Tibial nerve (tissue), 4 donors: ENCODE results near the gene USP48. TPM values are rescaled to one million over a fixed set of nuclear protein-coding genes. Genes with fewer than 3 reads are reported as not detected.

Experiments
- DNase-seq, 2 donors: peaks; one replicate each; pipeline ENCODE4 v3.0.0-alpha.2; 2019; ENCODE audit warnings: low spot score in 2 of 2
- H3K27ac ChIP-seq, 4 donors: fragments of 200-600 bp; sonication (generic) in 3 of 4; one replicate each; pipeline ENCODE4 v1.5.1; 2017 to 2019; ENCODE audit warnings: mild to moderate bottlenecking in 1 of 4
- H3K27me3 ChIP-seq, 2 donors: fragments of 200-600 bp; sonication (generic) in 1 of 2; one replicate each; pipeline versions ENCODE4 v1.5.1 to v1.6.0; 2017 to 2019
- H3K36me3 ChIP-seq, 3 donors: fragments of 200-600 bp; sonication (generic); one replicate each; pipeline ENCODE4 v1.5.1; 2018 to 2019
- H3K4me1 ChIP-seq, 4 donors: fragments of 200-600 bp; sonication (generic) in 3 of 4; one replicate each; pipeline ENCODE4 v1.5.1; 2017 to 2019
- H3K4me3 ChIP-seq, 4 donors: fragments of 200-600 bp; sonication (generic) in 3 of 4; one replicate each; pipeline ENCODE4 v1.5.1; 2017 to 2019; ENCODE audit warnings: mild to moderate bottlenecking in 1 of 4, moderate library complexity in 1 of 4
- H3K9me3 ChIP-seq, 4 donors: fragments of 200-600 bp; sonication (generic) in 3 of 4; one replicate each; pipeline ENCODE4 v1.5.1; 2017 to 2019
- EP300 ChIP-seq, 2 donors: sonication (generic); formaldehyde crosslinking; IDR thresholded peaks; one replicate each; pipeline ENCODE4 v1.6.1; 2017; ENCODE audit warnings: antibody characterized with exemption in 2 of 2, mild to moderate bottlenecking in 1 of 2
- POLR2A ChIP-seq, 2 donors: fragments of 450-650 bp; IDR thresholded peaks; one replicate each; pipeline ENCODE4 v1.6.1; 2017; ENCODE audit warnings: antibody characterized with exemption in 2 of 2, mild to moderate bottlenecking in 2 of 2, moderate library complexity in 2 of 2
- WGBS, 2 donors: methylation state at CpG; one replicate each; pipeline ENCODE4 v1.1.5; 2018; 5-methylcytosine and 5-hydroxymethylcytosine counted together
- total RNA-seq, 4 donors: library from RNA; depleted of rRNA; stranded (reverse); fragments of >200 nt; gene quantifications; one replicate each; pipeline ENCODE4 v1.1.0, GENCODE V29; 2016
- TF ChIP-seq, protein P1 (sequence below), 5 experiments: fragments of 200-600 bp in 3 of 5; fragments of 450-650 bp in 2 of 5; sonication (generic) in 3 of 5; IDR thresholded peaks; one replicate each; pipeline ENCODE4 v1.5.1; 2016 to 2019; ENCODE audit warnings: antibody characterized with exemption in 5 of 5, mild to moderate bottlenecking in 3 of 5, moderate library complexity in 2 of 5

USP48 gene
- total RNA-seq, 4 donors from 2014 or later: 51.1 to 65.9 (median 58.7) TPM

DNA sequence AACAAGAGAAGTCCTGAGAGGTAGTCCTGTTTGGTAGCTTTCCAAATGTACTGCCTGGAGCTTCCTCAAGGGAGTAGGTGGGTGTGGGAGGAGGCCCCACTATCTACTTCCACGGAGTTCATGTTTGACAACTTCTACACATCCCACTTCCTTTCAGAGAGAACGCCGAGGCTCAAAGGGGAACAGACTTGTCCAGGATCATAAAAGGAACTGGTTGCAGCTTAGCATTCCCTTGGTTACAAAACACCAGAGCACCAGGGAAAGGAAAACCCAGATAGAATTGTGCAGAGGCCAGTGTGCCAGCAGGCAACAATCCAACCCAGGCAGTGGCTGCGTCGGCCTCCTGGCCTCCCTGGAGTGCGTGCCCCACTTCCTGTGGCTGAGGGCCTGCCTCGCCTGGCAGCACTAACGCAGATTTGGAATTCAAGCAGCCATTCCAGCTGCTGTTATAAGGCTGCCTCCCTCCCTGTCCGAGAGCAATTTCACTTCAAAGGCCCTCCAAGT, 109.6 kb downstream of the USP48 start:
- Histone ChIP-seq H3K4me3 (no peak overlapping the region), H3K27me3 (peaks cover 0 to 22% of the 10 kb centered on the region in 2 donors), H3K4me1 (peaks cover 0 to 53% (median 27%) of the 10 kb centered on the region in 4 donors), H3K36me3 (peaks cover 0 to 14% (median 0%) of the 10 kb centered on the region in 3 donors), H3K9me3 (no peaks in the 10 kb centered on the region), H3K27ac (peak overlapping the region in 1 of 4 donors; percentile 64)
- peak in 1 of 2 donors; percentile 36 for DNase-seq
- WGBS, 2 donors: 2 to 6% methylated on average over 9 of the region's 9 CpGs
- peak in 1 of 2 donors; percentile 52 for TF ChIP-seq EP300 (IDR thresholded peaks at IDR 0.05)
- TF ChIP-seq POLR2A (IDR thresholded peaks at IDR 0.05): no peak

DNA sequence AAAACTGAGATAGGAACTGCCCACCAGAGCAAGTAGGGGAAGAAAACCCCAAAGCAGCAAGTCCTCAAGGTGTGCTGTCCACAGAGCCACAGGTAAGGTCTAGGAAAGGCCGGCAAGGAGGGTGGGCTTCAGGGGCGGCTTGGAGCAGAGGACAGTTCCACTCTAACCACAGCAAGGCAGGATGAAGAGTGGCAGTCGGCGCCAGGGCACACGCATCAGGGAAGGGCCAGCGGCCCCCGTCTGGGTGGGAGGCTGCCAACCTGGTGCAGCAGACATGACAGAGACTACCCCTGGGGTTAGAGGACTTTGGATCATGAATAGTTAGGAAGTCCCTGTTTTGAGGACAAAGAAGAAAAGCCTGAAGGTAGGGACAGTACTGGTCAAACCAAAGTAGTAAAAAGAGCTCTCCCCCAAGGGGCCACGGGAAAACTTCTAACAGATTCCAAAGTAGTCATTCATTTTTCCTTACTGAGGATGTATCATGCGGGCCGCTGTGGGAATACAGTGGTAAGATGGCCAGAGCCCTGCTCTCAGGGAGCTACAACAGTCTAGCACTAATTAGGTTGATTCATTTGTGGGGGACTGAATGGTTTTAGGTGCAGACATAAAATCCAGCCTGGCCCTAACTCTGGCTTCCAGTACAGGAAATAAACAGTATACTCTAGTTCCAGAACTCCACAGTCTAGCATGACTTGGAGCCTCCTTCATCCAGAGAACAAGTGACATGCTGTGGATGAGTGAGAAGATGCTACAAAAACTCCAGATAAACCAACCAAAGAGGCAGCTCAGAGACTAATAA, 110.3 kb downstream of the USP48 start:
- Histone ChIP-seq H3K4me3 (no peak overlapping the region), H3K27ac (peak overlapping the region in 1 of 4 donors; percentile 64), H3K9me3 (no peaks in the 10 kb centered on the region), H3K27me3 (peaks cover 0 to 29% of the 10 kb centered on the region in 2 donors), H3K36me3 (peaks cover 0 to 7% (median 0%) of the 10 kb centered on the region in 3 donors), H3K4me1 (peaks cover 0 to 55% (median 28%) of the 10 kb centered on the region in 4 donors)
- DNase-seq: no peak
- TF ChIP-seq, protein P1, sequence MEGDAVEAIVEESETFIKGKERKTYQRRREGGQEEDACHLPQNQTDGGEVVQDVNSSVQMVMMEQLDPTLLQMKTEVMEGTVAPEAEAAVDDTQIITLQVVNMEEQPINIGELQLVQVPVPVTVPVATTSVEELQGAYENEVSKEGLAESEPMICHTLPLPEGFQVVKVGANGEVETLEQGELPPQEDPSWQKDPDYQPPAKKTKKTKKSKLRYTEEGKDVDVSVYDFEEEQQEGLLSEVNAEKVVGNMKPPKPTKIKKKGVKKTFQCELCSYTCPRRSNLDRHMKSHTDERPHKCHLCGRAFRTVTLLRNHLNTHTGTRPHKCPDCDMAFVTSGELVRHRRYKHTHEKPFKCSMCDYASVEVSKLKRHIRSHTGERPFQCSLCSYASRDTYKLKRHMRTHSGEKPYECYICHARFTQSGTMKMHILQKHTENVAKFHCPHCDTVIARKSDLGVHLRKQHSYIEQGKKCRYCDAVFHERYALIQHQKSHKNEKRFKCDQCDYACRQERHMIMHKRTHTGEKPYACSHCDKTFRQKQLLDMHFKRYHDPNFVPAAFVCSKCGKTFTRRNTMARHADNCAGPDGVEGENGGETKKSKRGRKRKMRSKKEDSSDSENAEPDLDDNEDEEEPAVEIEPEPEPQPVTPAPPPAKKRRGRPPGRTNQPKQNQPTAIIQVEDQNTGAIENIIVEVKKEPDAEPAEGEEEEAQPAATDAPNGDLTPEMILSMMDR (IDR thresholded peaks at IDR 0.05): no peak
- TF ChIP-seq EP300 (IDR thresholded peaks at IDR 0.05) (no peak), POLR2A (IDR thresholded peaks at IDR 0.05) (no peak)
- WGBS, 2 donors: 84 to 87% methylated on average over 10 of the region's 10 CpGs

DNA sequence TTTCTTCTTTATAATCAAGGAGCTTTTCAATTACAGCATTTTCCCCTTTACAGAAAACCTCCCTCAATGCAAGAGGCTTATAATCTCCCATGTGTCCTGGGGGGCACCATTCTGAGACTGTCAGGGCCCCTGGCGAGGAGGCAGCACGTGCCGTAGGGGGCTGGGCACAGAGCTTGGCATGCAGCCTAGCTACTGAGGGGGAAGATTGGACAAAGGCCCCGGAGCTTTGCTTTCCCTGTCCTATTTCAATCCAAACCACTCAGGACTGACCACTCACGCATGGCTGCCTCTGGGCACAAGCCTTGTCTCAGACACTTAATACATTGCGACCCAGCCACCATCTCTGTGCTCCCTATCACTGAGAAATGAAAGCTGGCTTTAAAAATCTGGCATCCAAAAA, 111.0 kb downstream of the USP48 start:
- Histone ChIP-seq H3K4me3 (no peak overlapping the region), H3K27ac (no peak overlapping the region), H3K9me3 (no peaks in the 10 kb centered on the region), H3K27me3 (peaks cover 0 to 36% of the 10 kb centered on the region in 2 donors), H3K4me1 (peaks cover 0 to 55% (median 28%) of the 10 kb centered on the region in 4 donors), H3K36me3 (no peaks in the 10 kb centered on the region)
- 36 to 59% methylated on average over 6 of the region's 6 CpGs for WGBS, 2 donors
- TF ChIP-seq, protein P1 (IDR thresholded peaks at IDR 0.05): no peak
- TF ChIP-seq EP300 (IDR thresholded peaks at IDR 0.05): no peak
- no peak for DNase-seq

DNA sequence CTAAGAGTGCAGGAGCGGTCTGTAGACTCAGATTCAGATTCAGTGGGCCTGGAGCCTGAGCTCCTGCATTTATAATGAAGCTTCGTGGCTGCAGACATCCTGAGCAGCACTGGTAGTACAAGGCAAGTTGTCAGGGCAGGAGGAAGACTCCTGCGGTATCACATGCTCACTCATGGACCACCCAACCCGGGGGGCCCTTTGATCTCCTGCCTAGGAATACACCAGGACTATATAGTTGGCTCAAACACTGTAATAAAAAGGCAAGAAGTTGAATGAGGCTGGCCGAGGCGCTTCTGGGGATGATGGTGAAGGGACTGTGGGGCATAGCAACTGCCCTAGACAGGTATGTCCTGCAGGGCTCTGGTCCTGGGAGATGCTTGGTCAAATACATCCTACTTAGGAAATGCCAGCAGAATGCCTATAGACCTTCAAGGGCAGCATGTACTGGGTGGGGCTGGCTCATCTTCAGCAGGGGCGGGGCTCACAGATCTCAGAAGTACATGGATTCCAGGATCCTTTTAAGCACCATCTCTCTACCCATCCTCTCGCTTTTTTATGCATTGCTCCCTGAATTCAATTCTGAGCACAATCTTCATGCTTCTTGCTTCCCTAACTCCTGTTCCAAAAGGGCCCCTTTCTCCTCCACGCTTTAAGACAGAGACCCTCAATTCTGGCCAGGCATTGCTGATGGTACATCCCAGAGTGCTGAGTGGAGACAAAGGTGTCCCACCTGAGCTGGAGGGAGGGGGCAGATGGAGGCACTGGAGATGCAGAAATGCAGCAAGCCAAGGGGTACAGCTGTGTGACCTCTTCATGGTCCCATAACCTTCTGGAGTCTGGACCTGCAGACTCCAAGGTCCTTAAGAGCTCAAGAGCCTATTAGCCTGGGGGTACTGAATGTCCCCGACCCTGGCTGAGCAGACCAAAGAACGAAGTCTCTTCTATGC, 111.7 kb downstream of the USP48 start:
- H3K9me3 ChIP-seq: no peaks in the 10 kb centered on the region
- no peak overlapping the region for H3K4me3 ChIP-seq
- H3K27ac ChIP-seq: no peak overlapping the region
- DNase-seq: no peak
- H3K27me3 ChIP-seq: peaks cover 0 to 43% of the 10 kb centered on the region in 2 donors
- no peaks in the 10 kb centered on the region for H3K36me3 ChIP-seq
- TF ChIP-seq EP300 (IDR thresholded peaks at IDR 0.05) (no peak), POLR2A (IDR thresholded peaks at IDR 0.05) (no peak)
- TF ChIP-seq, protein P1 (IDR thresholded peaks at IDR 0.05): no peak
- WGBS, 2 donors: 61% methylated on average over 11 of the region's 11 CpGs
- H3K4me1 ChIP-seq: peaks cover 0 to 55% (median 28%) of the 10 kb centered on the region in 4 donors

DNA sequence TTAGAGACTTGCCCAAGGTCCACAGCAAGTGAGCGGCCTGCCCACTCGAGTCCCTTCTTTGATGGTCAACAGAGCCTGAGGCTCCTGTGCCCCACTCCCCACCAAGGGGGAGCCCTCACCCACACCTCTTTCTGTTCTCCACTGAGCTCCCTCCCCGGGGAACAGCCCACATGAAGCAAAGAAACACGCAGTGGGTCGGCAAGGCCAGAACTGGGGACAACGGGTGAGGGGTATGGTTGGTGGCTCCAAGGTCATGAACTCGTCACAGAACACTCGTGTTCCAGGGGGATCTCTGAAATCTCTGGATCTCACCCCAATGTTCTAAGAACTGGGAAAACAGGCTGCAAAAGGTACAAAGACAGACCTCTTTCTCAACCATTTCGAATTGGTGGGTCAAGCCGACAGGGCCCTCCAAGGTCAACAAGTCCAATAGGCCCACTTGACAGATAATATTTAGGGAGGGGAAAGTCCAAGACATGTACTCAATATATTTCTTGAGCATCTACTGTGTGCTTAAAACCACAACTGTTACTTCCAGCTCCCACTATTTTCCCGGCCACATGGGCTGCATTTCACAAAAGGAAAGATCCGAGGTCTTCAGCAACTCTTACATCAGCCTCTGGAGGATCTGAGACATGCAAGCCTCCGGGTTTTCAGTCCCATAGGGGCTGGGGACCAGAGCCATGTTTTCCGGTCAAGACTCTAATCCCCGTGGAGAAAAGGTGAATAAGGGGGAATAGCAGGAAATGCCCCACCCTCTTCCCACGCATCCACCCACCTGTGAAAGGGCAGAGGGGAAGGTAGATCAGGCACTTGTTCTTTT, 112.7 kb downstream of the USP48 start:
- H3K4me3 ChIP-seq: no peak overlapping the region
- H3K36me3 ChIP-seq: no peaks in the 10 kb centered on the region
- no peaks in the 10 kb centered on the region for H3K9me3 ChIP-seq
- TF ChIP-seq, protein P1 (IDR thresholded peaks at IDR 0.05): no peak
- TF ChIP-seq POLR2A (IDR thresholded peaks at IDR 0.05) (no peak), EP300 (IDR thresholded peaks at IDR 0.05) (no peak)
- no peak for DNase-seq
- WGBS, 2 donors: 45 to 48% methylated on average over 16 of the region's 16 CpGs
- no peak overlapping the region for H3K27ac ChIP-seq
- peaks cover 0 to 50% of the 10 kb centered on the region in 2 donors for H3K27me3 ChIP-seq
- peaks cover 0 to 55% (median 28%) of the 10 kb centered on the region in 4 donors for H3K4me1 ChIP-seq
